Placental pericyte (primary cell): ENCODE data around the gene IGFBP7. TPM values are rescaled to one million over a fixed set of nuclear protein-coding genes. Genes with fewer than 3 reads are reported as not detected.

ENCODE experiments used
- small RNA-seq: library from RNA; depleted of rRNA; stranded (forward); fragments of <200 nt; gene quantifications from one replicate; pipeline ENCODE3, GENCODE V24; 2012; ENCODE audit warnings: low replicate concordance
- total RNA-seq: library from RNA; depleted of rRNA; stranded (reverse); fragments of >200 nt; gene quantifications from 2 replicates; pipeline ENCODE4 v1.2.3, GENCODE V29; 2012

The IGFBP7 gene, protein sequence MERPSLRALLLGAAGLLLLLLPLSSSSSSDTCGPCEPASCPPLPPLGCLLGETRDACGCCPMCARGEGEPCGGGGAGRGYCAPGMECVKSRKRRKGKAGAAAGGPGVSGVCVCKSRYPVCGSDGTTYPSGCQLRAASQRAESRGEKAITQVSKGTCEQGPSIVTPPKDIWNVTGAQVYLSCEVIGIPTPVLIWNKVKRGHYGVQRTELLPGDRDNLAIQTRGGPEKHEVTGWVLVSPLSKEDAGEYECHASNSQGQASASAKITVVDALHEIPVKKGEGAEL
- total RNA-seq: 311 and 330 TPM in 2 replicates

DNA sequence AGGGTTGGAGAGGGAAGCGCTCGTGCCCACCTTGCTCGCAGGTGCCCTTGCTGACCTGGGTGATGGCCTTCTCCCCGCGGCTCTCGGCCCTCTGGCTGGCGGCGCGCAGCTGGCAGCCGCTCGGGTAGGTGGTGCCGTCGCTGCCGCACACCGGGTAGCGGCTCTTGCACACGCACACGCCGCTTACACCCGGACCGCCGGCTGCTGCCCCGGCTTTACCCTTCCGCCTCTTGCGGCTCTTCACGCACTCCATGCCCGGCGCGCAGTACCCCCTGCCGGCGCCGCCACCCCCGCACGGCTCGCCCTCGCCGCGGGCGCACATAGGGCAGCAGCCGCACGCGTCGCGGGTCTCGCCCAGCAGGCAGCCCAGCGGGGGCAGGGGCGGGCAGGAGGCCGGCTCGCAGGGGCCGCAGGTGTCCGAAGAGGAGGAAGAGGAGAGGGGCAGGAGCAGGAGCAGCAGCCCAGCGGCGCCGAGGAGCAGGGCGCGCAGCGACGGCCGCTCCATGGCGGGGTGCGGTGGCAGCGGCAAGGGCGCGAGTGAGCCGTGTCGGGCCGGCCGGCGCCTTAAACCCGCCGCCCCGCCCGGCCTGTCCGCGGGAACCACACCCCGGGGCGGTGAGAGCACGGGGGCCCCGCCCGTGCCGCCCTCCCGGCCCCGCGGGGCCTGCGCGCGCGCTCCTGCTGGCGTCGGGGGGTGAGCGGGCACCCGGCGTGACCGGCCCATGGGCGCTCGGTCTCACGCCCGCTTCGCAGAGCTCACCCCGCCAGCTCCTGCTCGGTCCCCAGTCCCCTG, at the start of gene IGFBP7:
Gene IGFBP7 (minus strand): TSS at position 539 of the 793 bp plus-strand sequence. CDS start 34 bp downstream, at position 505.

Small RNAs within 50 kb of the gene (small RNA-seq; reads per million reads assigned to genes)
- not detected for gene RNU6-998P

Other genes starting within 250 kb of the IGFBP7 start
- gene REST, start 202.5 kb downstream of the IGFBP7 start, total RNA-seq: 34.8 and 58.8 TPM in 2 replicates
- gene NOA1, start 132.8 kb downstream of the IGFBP7 start, total RNA-seq: 20.5 and 27.6 TPM in 2 replicates
- 114 and 135 TPM in 2 replicates for gene POLR2B, start 131.5 kb downstream of the IGFBP7 start, total RNA-seq